Stimulated activated CD8-positive, alpha-beta memory T cell treated with anti-CD3 and anti-CD28 coated beads, Interleukin-7, amount 100 ng/mL, for 4 hours (primary cell): Measurements from ENCODE around the gene DMBT1.

ENCODE experiments used
- DNase-seq, 2 donors: peaks; one replicate each; pipeline ENCODE4 v3.0.0-alpha.2; 2020; ENCODE audit warnings: low read depth in 2 of 2

Gene DMBT1

DNA sequence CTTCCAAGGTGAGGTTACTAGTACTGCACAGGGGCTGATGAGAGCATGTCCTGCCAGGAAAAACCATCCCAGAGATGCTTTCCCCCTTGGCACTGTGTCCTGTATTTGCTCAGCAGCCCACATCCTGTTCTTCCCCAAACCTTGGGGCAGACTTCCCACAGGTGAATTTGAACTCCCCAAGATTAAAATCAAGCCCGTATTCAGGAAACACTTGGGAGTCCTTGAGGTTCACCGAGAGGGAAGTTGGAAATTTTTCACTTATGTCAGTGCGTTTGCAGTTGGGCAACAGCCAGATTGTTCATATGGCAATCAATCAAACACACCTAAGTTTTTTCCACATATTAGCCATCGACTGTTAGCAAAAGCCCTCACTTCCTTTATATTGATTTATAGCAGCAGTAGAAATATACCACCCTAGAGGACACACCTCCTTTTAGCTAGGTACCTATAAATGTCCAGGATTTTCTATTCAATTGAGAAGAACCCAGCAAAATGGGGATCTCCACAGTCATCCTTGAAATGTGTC, at the start of gene DMBT1:
DMBT1 (plus strand) TSS at position 476 of the 526 bp plus-strand sequence; CDS start at position 493, 17 bp downstream.
- no peak for DNase-seq

GRCh38 chr10:122513053-122513452, 47.5 kb upstream of the DMBT1 start:
- DNase-seq, result no peak

- DNase-seq, result no peak
These were observed 46.3 kb upstream of the DMBT1 start for GRCh38 chr10:122514045-122514840.

GRCh38 chr10:122515022-122515424, 45.5 kb upstream of the DMBT1 start:
- no peak for DNase-seq

GRCh38 chr10:122515588-122516231, 44.8 kb upstream of the DMBT1 start:
- DNase-seq, result peak; percentile 43 to 54

DNA sequence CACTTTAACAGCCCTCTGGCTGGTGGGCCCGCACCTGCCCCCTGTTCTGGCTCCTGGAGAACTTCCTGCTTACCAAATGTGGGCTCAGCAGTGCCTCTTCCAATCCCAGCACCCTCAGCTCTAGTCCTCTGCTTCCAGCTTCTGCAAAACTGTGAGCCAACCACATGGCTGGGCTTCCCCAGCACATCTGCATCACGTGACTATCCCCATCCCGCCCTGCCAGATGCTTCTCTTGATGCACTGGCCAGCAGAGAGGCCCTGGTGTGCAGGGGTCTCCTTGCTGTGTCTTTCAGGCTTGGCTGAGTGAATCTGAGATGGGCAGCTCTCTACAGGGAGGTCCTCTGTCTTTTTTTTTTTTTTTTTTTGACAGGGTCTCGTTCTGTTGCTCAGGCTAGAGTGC, 43.8 kb upstream of the DMBT1 start:
- no peak for DNase-seq

DNA sequence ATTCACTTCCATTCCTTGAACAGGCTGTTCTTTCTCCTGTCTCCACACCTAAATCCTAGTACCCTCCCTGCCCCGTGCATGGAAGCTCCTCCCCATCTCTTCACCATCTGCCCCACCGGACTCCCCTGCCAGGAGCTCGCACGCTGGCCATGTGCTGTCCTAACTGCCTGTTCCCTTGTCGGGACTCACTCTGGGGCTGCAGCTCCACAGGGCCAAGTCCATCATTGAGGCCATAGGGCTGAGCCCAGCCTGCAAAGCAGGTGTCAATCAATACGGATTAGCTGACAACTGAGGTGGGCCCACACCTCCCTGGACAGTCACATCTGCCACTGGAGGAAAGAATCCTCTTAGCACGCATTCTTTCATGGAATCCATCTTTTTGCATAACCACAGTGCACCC, 41.4 kb upstream of the DMBT1 start:
- no peak for DNase-seq

- no peak for DNase-seq
These were observed 40.7 kb upstream of the DMBT1 start for GRCh38 chr10:122519873-122520272.

DNA sequence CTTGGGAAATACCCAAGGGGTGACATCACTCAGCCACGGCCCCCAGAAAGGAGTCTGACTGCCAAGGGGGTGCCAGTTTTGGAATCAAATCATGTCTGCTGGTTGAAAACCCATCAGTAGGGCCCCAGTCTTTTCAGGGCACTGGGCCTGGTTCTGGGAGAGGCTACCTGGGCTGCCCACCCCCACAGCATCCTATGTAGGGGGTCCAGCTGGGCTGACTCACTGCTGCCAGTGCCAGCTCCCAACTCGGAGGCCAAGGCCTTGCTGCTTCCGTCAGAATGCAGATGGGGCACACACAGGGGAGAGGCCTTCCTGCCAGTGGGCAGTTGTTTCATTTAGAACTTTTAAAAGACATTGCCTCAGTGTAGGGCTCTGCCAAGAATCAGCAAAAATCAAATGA, 39.5 kb upstream of the DMBT1 start:
- no peak for DNase-seq

DNA sequence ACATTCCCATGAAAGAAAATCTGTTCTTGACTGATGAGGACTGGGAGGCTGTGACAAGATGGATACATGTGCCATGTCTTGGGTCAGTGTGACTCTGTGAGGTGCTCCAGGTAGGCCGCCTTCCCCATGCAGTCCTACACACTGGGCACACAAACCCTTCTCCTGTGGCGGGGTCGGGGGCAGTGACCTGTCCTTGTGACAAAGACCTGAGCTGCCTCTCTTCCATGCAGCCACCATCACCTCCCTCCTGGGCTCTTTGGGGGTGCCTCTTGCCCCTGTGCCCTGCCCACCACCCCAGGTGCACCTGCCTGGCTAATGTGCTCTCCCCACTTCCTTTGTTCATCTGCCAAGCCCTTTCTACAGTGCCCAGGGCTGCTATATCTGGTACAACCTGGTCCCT, 35.7 kb upstream of the DMBT1 start:
- no peak for DNase-seq

- DNase-seq, result no peak
These were observed 34.8 kb upstream of the DMBT1 start for GRCh38 chr10:122525788-122526187.

DNA sequence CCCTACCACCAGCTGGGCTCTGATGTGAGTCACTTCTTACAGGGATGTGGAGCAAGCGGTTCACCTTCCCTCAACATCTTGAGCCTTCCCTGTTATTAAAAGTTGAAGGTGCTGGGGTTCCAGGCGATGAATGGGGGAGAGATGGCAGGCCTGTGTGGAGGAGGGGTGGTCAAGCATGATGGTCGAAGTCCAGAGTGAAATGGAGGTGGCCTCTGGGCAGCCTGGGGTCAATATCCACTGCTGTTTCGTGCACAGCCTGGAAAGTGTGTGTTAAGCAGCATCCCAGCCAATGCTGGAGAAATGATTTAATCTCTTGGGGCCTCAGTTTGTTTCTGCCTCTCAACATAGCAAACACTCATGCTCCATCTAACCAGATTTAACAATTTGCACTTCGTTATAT, 33.7 kb upstream of the DMBT1 start:
- no peak for DNase-seq

GRCh38 chr10:122530177-122530576, 30.4 kb upstream of the DMBT1 start:
- no peak for DNase-seq

DNA sequence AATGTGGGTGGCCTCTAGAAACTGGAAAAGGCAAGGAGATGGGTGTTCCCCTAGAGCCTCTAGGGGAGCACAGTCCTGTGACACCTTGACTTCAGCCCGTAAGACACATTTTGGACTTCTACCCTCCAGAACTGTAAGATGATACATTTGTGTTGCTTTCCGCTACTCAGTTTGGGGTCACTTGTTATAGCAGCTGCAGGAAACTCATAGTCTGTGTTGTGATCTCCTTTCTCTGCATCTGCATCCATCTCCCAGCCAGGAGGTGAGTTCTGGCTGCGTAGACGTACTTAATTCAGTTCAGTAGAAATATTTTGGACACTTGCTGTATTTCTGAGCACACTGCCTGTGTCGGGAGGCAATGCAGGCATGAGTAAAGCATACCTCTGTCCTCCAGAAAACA, 29.3 kb upstream of the DMBT1 start:
- no peak for DNase-seq

DNA sequence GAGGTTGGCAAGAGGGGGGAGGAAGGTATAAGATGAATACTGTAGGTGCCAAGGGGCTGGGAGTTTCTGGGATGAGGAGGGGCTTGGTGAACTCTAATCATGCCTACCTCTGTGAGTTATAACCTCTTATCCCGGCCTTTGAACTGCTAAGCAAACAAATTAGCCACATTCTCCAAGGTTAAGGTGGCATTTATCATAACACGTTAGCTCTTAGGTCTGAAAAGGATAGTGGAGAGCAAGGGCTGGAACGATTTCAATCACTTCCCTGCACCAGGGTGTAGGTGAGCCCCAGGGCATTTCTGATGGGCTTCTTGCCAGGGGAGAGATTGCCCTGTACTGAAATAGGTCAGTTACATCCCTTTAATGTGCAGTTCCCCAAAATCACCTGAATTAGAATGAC, 28.6 kb upstream of the DMBT1 start:
- DNase-seq, result no peak

DNA sequence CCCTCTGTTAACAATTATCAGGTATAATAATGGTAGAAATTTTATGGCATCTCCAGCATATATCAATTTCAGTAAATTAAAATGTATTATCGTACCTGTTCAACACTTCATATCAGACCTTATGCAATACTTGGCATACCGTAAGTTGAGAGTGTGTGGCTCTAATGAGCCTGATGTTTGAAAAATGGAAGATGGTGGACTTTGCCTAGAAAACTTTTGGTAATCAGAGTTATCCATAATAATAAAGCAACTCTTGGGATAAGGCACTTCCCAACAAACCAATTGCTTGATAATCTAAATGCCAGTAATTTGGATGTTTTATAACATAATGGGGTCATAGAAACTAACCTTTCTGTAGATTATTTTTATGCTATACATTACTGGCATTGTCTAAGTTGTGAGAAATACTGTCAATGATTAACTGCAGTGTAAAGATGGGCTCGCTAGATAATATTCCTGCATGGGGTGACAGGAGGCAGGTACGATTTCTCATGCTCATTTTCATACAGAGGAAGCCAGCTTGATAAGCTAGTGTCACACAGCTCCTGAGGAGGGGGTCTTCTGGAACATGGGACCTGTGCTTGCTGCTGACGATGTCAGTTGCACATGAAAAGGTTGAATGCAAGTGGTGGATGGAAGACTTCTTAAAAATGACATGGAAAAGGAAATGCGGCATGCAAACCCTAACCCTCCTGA, 27.8 kb upstream of the DMBT1 start:
- DNase-seq, result no peak

DNA sequence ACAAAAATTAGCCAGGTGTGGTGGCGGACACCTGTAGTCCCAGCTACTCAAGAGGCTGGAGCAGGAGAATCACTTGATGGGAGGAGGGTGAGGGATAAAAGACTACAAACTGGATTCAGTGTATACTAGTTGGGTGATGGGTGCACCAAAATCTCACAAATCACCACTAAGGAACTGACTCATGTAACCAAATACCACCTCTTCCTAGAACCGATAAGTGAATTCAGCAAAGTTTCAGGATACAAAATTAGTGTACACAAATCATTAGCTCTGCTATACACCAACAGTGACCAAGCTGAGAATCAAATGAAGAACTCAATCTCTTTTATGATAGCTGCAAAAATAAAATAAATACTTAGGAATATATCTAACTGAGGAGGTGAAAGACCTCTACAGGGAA, 23.0 kb upstream of the DMBT1 start:
- no peak for DNase-seq

DNA sequence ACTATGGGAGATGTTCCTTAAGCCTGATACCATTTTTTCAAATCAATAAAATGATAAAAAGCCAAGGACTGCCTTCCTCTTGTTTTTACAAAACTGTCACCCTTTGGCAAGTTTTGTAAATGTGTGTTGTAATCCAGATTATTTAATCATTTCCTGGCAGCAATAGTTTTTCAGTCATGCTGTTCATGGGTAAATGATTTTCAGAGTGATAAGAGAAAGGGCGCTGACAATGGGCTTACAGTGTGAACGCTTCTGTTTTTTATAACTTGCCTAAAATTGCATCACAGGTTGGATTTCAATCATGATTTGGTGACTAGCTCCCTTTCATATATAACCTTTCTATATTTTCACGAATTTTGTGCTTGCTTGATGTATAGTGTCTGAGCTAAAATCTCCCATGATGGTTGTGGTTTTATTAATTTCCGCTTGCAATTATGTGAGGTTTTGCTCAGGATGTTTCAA, 19.0 kb upstream of the DMBT1 start:
- DNase-seq, result no peak

- DNase-seq, result no peak
These were observed 16.7 kb upstream of the DMBT1 start for GRCh38 chr10:122543676-122544445.

- no peak for DNase-seq
These were observed 16.1 kb upstream of the DMBT1 start for GRCh38 chr10:122544493-122544892.

DNA sequence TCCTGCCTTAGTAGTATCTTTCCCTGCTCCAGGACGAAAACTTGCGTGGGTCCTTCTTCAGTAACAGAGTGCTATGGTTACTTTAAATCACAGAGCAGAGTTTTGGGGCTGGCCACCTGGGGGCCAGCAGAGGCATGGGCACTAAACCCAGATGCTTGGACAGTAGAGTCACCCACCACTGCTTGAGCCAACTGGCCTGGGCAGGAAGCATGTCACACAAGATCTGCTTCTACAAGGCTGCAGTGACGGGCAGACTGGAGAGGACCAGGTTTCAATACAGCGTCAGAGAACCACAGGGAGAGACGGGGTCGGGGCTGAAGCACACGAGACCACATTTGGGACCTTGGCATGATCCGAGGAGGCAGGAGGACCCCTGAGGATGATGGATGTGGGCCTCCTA, 14.3 kb upstream of the DMBT1 start:
- DNase-seq, result no peak
